ENCODE measurements around the gene NLGN2.
"Not testable (repeated sequence)": the region's sequence is repeated elsewhere in the genome, so short reads cannot be mapped to it uniquely, and the experiment has no call there.

Gene NLGN2

DNA sequence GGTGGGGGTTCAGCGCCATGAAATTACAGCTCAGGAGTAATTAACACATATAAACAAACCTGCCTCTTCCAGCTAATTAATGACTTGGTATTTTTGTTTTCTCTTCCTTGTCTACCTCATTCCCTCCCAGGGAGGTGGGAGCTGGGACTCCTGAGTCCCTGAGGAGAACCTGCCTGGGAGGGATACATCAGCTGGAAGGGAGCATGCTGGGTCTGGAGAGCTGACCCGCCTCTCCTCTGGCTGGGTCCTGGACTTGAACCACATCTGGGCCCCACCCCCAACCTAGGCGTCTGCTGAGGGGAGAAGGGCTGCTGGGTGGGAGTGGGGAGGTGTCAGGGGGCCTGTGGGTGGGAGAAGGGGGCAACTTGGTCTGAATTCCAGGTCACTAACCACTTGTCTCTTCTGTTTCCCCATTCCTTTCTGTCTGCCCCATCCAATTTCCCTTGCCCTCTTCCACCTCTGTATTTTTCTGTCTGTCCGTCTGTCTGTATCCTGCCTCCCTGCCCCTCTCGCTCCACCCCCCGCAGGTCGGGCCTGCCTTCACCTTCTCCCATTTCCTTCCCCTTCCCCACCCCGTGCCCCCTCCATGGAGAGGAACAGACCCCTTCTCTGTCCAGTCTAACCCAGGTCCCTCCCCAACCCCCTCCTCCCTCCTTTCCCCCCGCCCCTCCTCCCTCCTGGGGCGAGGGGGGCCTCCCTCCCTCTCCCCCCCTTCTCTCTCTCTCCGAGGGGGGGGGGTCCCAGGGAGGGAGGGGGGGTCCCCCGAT, at the start of gene NLGN2:
NLGN2 (plus strand) TSS at position 361 of the 767 bp plus-strand sequence. CDS start 411 bp downstream, outside the sequence.
- no peak for DNase-seq

DNA sequence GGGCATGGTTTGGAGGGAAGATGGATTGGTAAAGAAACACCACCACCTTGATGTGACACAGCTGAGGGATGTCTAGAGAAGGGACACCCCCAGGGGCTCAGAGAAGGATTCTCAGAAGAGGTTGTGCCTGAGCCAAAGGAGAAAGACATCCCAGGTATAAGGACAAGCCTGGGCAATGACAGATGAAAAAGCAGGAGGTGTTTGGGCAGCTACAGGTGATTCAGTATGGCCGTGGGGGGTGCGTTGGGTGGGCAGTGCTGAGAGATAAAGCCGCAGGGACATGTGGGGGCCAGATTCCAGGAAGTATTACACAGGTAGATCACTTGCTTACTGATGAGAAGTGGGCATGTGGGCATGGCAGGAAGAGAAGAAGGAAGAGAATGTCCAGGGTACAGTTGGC, 45.7 kb upstream of the NLGN2 start:
- DNase-seq: no peak

DNA sequence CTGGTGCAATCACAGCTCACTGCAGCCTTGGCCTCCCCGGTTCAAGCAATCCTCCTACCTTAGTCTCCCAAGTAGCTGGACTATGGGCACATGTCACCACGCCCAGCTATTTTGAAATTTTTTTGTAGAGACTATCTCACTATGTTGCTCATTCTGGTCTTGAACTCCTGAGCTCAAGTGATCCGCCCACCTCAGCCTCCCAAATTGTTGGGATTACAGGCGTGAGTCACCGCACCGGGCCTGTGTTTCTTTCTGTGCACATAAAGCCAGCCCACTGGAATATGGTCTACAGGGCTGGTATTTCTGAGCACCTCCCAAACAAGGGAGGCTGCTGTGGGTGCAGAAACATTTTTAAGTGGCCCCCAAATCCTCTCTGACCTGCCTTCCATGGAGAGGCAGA, 44.3 kb upstream of the NLGN2 start:
- no peak for DNase-seq

DNA sequence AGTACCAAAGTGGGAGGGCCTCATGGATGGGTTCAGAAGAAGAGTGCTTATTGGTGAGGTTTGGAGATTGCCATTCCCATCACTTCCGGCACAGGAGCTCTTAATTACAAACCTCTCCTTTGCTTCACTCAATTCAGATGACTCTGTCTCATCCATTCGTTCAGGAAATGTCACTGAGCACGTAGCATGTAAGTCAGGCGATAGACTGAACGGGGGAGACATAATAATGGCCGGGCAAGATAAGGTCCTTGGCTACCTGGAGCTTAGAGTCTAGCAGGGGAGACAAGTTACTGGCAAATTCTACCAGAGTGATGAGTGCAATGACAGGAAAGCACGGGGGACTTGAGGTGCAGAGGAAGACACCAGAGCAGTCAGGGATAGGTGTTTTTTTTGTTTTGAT, 41.7 kb upstream of the NLGN2 start:
- not testable (repeated sequence) for DNase-seq

DNA sequence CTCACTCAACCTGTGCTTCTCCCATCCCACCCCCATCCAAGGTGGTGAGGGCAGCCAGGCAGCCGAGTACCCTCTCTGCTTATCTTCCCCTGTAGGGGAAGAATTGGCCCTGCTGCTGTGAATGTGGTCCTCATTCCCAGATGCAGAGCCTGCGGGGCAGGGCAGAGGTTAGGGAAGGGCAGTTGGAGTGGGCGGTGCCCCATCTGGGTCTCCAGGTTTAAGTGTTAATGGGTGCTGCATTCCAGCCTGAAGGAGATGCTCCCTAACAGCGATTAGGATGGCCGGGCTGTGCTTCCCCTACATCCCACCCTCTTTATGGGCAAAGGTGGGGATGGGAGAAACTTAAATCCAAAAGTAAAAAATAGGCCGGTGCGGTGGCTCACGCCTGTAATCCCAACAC, 40.6 kb upstream of the NLGN2 start:
- no peak for DNase-seq

DNA sequence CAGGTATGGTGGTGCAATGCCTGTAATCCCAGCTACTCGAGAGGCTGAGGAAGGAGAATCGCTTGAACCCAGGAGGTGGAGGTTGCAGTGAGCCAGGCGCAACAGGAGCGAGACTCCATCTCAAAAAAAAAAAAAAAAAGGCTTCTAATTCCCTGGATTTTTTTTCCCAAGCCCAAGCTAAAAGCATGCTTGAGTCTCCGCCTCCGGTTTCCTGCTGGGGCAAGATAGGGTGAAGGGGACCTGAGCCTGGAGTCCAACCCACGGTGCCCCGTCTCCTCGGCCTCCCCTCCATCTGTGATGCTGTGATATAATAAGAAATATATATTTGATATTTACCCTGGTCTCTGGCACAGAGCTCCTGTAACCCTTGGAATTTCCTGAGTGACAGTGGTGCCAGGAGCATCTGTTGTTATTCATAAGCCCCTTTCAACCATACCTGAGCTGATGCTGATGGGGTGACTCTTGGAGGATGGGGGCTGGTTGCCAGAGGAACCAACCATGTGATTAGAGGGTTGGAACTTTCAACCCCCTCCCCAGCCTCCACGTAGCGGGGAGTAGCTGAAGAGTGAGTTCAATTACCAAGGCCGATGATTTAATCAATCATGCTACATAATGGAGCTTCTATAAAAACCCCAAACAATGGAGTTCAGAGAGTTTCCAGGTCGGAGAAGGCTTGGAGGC, 39.6 kb upstream of the NLGN2 start:
- DNase-seq: no peak

DNA sequence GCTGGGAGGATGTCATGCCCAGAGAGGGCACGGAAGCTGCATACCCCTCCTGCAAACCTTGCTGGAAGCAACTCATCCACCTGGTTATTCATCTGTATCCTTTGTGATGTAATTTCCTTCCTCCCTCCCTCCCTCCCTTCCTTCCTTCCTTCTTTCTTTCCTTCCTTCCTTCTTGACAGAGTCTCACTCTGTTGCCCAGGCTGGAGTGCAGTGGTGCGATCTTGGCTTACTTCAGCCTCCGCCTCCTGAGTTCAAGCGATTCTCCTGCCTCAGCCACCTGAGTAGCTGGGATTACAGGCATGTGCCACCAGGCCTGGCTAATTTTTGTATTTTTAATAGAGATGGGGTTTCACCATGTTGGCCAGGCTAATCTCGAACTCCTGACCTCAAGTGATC, 39.0 kb upstream of the NLGN2 start:
- not testable (repeated sequence) for DNase-seq

DNA sequence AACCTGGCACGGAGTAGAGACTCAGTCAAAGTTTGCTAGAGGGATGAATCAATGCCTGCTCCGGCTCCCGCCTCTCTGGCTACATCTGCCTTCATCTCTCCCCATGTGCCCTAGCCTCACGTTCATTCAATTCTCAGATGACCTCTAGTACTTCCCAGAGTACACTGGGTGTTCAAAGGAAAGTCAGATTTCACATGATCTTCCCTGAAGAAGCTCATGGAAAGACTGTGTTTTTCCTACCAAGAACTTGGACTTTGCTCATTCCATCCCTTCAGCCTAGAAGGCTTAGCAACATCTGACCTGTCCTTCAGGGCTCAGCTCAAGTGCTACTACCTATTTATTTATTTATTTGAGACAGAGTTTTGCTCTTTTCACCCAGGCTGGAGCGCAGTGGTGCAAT, 37.8 kb upstream of the NLGN2 start:
- DNase-seq: no peak

DNA sequence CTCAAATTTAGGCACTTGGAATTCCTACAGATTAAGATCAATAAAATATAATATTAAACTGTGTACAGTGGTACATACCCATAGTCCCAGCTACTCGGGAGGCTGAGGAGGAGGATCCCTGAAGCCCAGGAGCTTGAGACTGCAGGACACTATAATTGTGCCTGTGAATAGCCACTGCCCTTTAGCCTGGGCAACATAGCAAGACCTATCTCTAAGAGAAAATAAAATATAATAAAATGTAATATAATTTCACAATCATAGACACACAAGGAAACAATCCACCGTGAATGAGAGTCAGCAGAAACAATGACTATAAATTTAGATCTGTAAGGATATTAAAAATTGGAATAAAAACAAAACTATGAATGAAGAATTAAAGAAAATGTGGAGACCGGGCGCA, 36.8 kb upstream of the NLGN2 start:
- no peak for DNase-seq

DNA sequence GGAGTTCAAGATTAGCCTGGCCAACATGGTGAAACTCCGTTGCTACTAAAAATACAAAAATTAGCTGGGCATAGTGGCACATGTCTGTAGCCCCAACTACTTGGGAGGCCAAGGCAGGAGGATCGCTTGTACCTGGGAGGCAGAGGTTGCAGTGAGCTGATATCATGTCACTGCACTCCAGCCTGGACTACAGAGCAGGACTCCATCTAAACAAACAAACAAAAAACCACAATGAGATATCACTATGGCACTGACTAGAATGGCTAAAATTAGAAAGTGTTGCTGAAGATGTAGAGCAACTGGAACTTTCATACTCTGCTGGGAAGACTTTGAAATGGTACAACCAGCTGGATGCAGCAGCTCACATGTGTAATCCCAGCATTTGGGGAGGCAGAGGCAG, 33.3 kb upstream of the NLGN2 start:
- no peak for DNase-seq

DNA sequence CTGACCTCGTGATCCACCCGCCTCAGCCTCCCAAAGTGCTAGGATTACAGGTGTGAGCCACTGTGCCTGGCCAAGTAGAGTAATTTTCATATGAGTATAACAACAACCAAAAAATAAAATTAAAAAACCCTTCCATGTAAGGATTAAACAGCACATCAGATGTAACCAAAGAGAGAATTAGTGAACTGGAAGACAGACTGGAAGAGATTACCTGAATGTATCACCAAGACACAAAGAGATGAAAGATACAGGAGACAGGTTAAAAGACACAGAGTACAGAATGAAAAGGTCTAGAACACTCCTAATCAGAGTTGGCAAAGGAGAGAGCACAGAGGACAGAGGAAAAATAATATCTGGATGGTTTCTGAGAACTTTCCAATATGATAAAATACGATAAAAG, 28.5 kb upstream of the NLGN2 start:
- no peak for DNase-seq

DNA sequence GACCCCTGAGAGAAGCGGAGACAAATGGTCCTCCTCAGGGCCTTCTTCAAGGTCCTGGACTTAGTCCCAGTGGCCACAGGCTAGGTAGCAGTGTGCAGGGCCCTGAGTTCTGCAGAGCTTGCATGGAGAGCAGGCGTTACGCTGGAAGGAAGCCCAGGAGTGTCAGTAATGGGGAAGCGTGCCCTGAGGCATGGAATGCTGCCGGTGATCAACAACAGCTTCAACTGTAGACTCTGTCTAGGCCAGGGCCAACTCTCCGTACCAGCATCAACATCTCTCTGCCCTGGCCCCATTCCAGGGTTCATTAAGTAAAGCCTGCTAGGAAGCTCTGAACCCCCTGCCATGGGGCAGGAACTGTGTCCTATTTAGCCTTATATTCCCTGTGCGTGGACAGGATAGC, 27.3 kb upstream of the NLGN2 start:
- no peak for DNase-seq

DNA sequence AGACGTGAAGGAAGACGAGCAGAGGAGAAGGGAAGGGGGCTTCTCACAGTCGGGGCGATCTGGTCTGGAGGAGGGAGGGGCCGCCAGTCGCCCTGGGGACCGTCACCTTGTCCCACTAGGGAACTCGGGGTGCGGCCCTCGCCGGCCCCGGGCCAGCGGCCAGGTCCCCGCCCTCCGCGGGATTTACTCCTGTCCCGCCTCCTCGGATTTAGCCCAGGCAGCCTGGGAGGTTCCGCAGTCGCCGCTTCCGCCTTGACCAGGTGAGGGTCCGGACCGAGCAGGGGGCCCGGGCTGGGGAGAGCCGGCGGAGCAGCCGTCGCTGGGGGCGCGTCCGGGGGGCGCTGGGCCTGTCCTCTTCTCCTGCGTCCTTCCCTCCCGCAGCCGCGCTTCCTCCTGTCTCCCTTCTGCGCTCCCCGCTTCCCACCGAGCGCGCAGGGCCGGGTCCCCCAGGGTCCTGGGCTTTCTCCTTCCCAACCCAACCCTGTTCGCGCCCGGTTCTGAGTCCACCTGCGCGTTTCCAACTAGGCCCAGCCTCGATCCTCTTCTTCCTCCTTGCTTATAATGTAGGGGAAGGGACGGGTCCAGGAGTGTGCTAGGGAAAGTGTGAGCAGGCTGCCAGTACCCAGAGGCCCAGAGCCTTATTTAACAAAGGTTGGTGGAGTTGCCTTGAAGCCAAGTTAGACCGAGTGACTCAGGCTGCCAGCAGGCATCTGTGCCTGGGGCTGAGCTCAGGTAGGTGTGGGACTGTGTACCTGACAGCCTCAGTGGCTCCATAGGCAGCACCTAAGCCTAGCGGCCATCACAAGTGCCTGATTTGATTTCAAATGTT, 26.6 kb upstream of the NLGN2 start, which contains the start of gene TNK1:
TNK1 (plus strand) TSS at position 235 of the 829 bp plus-strand sequence. CDS start 1,838 bp downstream, outside the sequence.
- DNase-seq: no peak

DNA sequence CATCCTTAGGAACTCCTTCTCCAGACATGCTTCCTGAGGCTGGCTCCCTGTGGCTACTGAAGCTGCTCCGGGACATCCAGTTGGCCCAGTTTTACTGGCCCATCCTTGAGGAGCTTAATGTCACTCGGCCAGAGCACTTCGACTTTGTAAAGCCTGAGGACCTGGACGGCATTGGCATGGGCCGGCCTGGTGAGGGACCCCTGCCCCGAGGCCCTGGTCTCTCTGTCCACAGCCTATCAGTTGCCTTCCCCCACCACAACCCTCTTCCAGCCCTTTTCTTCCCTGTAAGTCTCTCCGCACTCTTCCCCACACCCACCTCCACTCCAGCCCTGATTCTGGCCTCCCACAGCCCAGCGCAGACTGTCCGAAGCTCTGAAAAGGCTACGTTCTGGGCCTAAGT, 24.7 kb upstream of the NLGN2 start:
- no peak for DNase-seq

DNA sequence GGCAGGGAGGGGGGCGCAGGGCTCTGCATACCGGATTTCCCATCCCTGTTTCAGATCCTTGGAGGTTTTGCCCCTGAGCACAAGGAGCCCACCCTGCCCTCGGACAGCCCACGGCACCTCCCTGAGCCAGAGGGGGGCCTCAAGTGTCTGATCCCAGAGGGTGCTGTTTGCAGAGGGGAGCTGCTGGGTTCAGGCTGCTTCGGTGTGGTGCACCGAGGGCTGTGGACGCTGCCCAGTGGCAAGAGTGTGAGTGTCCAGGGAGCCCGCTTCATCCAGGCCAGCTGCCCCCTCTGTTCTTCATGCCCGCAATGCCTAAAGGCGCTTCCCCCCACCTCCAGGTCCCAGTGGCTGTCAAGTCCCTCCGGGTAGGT, 24.3 kb upstream of the NLGN2 start:
- no peak for DNase-seq

DNA sequence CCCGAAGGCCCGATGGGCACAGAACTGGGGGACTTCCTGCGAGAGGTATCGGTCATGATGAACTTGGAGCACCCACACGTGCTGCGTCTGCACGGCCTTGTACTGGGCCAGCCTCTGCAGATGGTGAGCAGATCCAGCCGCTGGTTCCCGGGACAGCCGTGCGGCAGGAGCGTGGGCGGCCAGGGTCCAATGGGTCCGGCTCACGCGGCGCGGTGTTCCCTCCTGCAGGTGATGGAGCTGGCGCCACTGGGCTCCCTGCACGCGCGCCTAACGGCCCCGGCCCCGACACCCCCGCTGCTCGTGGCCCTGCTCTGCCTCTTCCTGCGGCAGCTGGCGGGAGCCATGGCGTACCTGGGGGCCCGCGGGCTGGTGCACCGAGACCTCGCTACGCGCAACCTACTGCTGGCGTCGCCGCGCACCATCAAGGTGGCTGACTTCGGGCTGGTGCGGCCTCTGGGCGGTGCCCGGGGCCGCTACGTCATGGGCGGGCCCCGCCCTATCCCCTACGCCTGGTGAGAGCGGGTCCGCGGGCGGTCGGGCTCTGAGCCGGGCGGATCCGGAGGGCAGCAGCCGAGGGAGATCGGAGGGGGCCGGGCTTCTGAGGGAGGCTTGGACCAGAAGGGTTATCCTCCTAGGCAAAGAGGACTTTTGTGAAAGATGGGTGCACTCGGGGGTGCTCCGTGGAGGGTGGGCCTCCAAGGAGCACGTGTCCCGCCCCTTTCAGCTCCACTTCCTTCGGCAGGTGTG, 23.7 kb upstream of the NLGN2 start:
- peak; percentile 78 for DNase-seq

DNA sequence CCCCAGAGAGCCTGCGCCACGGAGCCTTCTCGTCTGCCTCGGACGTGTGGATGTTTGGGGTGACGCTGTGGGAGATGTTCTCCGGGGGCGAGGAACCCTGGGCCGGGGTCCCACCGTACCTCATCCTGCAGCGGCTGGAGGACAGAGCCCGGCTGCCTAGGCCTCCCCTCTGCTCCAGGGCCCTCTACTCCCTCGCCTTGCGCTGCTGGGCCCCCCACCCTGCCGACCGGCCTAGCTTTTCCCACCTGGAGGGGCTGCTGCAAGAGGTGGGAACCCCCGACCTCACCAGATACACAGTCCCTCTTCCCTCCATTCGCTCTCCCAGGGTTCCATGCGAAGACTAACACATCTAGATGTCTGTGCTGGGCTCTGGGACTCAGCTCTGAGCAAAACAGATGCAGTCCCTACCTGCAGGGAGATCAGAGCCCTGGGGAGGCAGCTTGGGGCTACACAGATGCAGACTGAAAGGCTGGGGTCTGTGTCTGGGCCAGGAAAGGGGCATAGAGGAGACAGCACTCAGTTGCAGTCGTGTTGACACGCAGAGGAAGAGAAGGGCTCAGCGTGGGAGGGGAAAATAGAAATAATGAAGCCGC, 23.1 kb upstream of the NLGN2 start:
- no peak for DNase-seq

DNA sequence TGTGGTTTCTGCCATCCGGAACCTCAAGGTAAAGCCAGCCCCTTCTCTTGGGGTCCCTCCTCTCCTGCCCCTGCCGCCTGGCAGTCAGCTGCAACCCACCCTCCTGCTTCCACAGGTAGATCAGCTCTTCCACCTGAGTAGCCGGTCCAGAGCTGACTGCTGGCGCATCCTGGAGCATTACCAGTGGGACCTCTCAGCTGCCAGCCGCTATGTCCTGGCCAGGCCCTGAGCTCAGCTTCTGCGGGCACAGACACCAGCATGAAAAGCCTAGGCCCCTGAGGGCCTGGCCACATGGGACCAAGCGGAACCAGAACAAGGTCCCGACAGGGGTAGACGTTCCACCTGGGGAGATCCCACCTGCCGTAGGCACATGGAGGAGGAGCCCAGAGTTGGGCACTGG, 18.8 kb upstream of the NLGN2 start:
- no peak for DNase-seq

DNA sequence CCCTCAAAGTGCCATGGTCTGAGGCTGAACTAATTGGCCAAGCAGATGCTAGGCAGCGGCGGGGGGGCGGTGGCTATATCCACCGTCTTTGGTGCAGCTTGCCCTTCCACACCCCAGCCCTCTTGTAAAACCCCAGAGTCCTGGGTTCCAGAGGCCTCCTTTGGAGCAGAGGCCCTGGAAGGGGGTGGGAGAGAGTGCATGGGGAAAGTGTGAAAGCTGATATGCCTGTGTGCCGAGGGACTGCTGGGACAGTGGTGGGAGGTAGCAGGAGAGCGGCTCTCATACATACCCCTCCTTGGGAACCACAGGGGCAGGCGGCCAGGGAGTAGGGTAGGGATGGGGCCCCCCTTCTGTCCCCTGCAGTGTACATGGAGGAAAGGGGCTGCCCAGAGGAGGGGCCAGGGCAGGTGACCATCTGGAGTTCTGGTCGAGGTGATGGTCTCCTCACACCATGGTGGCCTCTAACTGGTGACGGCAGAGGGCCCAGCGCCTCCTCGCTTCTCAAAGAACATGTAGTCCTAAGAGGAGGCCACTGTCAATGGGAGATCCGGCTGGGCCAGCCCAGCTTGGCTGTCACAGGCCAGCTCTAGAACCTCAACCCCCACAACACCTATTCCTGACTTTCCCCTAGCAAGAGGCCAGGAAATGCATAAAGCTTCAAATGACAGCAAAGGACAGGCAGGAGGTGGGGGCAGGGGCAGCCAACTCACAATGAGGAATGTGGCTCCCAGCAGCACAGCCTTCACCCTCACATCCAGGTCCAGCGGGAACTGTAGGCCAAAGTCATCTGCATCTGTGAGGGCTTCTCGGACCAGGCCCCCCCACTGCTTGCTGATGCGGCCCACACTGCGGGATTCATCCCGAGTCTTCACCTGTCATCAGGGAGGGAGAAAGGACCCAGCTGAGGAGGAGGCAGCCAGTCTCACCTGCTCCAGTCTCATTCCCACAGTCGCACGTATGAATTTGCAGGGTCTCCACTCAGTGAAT, 17.4 kb upstream of the NLGN2 start:
- no peak for DNase-seq

DNA sequence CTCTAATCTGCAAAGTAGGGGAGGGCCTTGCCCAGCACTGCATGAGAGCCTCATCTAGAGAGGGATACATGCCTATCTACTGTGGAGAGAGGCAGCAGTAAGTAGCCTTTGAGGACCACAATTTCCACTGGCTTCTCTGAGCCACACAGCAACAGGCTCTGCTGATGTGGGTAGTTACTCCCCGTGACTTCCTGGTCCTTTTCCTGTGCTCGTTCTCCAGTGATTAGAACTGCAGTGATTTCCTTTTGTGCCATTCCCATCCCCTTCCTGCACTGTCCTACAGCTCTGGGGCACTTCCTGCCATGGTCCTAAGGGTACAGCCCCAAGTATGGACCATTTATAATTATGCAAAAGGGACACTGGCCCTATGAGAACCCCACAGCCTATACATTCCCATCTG, 16.3 kb upstream of the NLGN2 start:
- no peak for DNase-seq
